Measurements from ENCODE around the gene HINT3.

The HINT3 gene

GRCh38 chr6:125957845-125958244 lies 1.3 kb downstream of the HINT3 start:
- in situ Hi-C loops (cut with HindIII; ENCODE audit: low pct_ligation_motif_present, low sequenced_read_pairs): loop anchor here (25.0 kb wide), 1 partner anchor 171 kb away; the partner anchor contains the start of gene NCOA7
- H3K4me3 ChIP-seq (ENCODE audit: low read depth, low read length): peak overlapping the region; percentile 91
- no peaks in the 10 kb centered on the region for H3K36me3 ChIP-seq (replicated peaks)
- no peak overlapping the region for H3K27ac ChIP-seq
- DNase-seq: no peak
- no peaks in the 10 kb centered on the region for H3K27me3 ChIP-seq (replicated peaks)
- no peak for TF ChIP-seq CTCF (IDR thresholded peaks at IDR 0.05; ENCODE audit: low read depth, low read length, missing control alignments)

- H3K36me3 ChIP-seq (replicated peaks): no peaks in the 10 kb centered on the region
- DNase-seq: no peak
- H3K27me3 ChIP-seq (replicated peaks): no peaks in the 10 kb centered on the region
- no peak for TF ChIP-seq CTCF (IDR thresholded peaks at IDR 0.05; ENCODE audit: low read depth, low read length, missing control alignments)
- no peak overlapping the region for H3K4me3 ChIP-seq (ENCODE audit: low read depth, low read length)
- no peak overlapping the region for H3K27ac ChIP-seq
- in situ Hi-C loops (cut with HindIII; ENCODE audit: low pct_ligation_motif_present, low sequenced_read_pairs): loop anchor here (25.0 kb wide), 1 partner anchor 172 kb away; the partner anchor contains the start of gene NCOA7
Measured at GRCh38 chr6:125959041-125959440, 2.5 kb downstream of the HINT3 start.

GRCh38 chr6:125961117-125961516 lies 4.5 kb downstream of the HINT3 start:
- Histone ChIP-seq H3K27me3 (replicated peaks) (no peaks in the 10 kb centered on the region), H3K27ac (no peak overlapping the region), H3K36me3 (replicated peaks) (no peaks in the 10 kb centered on the region), H3K4me3 (ENCODE audit: low read depth, low read length) (no peak overlapping the region)
- in situ Hi-C loops (cut with HindIII; ENCODE audit: low pct_ligation_motif_present, low sequenced_read_pairs): loop anchor here (25.0 kb wide), 1 partner anchor 174 kb away; the partner anchor contains the start of gene NCOA7
- no peak for DNase-seq
- TF ChIP-seq CTCF (IDR thresholded peaks at IDR 0.05; ENCODE audit: low read depth, low read length, missing control alignments): no peak

GRCh38 chr6:125962900-125963497 lies 6.4 kb downstream of the HINT3 start:
- Histone ChIP-seq H3K36me3 (replicated peaks) (no peaks in the 10 kb centered on the region), H3K4me3 (ENCODE audit: low read depth, low read length) (no peak overlapping the region), H3K27me3 (replicated peaks) (no peaks in the 10 kb centered on the region), H3K27ac (no peak overlapping the region)
- DNase-seq: no peak
- in situ Hi-C loops (cut with HindIII; ENCODE audit: low pct_ligation_motif_present, low sequenced_read_pairs): loop anchor here (25.0 kb wide), 1 partner anchor 176 kb away; the partner anchor contains the start of gene NCOA7
- TF ChIP-seq CTCF (IDR thresholded peaks at IDR 0.05; ENCODE audit: low read depth, low read length, missing control alignments): no peak

GRCh38 chr6:125963817-125964216 lies 7.2 kb downstream of the HINT3 start:
- no peaks in the 10 kb centered on the region for H3K27me3 ChIP-seq (replicated peaks)
- no peak overlapping the region for H3K4me3 ChIP-seq (ENCODE audit: low read depth, low read length)
- no peaks in the 10 kb centered on the region for H3K36me3 ChIP-seq (replicated peaks)
- H3K27ac ChIP-seq: no peak overlapping the region
- in situ Hi-C loops (cut with HindIII; ENCODE audit: low pct_ligation_motif_present, low sequenced_read_pairs): loop anchor here (25.0 kb wide), 1 partner anchor 177 kb away; the partner anchor contains the start of gene NCOA7
- DNase-seq: no peak
- TF ChIP-seq CTCF (IDR thresholded peaks at IDR 0.05; ENCODE audit: low read depth, low read length, missing control alignments): no peak
